Stromal cell of bone marrow (primary cell): Measurements from ENCODE around the gene SPSB4.

Experiments
- DNase-seq: peaks from one replicate; pipeline ENCODE4 v3.0.0-alpha.2; 2012; ENCODE audit warnings: low read depth

Gene SPSB4

DNA sequence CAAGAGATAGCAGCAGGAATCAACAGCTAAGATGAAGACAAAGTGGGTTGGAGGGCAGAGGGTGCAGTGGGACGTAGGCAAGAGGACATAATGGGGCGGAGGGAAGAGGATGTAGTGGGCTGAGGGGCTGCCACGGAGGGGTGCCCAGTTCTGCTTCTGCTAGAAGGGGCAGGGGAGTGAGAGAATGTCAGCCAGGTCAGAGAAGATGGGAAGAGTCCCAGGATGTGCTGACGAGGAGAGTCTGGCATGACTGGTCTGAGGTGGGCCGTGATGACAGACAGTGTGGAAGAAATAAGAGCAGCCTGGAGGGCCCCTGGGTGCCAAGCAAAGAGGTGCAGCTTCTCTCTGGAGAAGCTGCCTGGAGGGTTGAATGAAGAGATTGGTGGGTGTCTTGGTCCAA, 4.0 kb downstream of the SPSB4 start:
- DNase-seq, result no peak

DNA sequence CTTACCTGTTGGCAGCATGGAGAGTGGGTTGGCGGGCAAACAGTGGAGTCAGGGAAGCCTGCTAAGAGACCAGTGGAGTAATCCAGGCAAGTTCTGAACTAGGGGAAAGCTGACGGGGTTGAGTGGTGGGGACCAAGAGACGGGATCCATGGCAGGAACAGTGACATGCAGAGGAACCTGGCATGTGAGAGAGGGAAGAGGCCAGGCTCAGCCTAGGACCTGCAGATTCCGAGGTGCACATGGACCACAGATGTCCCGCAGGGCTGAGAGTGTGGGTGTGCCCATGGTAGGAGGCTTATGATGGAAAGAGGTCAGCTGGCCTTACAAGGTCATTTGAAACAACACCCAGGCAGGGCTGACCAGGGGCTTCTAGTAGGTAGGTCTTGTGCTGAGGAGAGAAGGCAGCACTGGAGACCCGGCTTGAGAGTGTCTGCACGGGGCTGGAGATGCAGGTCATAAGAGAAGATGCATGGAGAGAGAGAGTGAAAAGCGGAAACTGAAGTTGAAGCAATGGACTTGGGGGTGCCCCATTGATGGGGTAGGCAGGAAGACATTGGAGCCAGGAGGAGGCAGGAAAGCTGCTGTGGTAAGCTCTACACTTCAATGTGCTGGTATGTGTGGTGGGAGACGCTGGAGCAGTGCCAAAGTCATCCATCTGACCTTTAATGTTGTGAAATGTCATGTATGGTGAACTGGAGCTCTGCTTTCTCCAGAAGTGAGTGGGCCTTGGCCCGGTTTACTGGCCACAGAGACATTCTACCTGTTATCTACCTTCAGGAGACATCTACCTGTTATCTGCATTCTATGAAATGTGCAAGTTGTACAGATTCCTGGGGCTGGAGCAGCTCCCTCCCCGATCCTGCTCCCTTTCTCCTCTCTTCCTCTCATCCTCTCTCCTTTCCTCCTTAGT, 4.6 kb downstream of the SPSB4 start:
- no peak for DNase-seq

DNA sequence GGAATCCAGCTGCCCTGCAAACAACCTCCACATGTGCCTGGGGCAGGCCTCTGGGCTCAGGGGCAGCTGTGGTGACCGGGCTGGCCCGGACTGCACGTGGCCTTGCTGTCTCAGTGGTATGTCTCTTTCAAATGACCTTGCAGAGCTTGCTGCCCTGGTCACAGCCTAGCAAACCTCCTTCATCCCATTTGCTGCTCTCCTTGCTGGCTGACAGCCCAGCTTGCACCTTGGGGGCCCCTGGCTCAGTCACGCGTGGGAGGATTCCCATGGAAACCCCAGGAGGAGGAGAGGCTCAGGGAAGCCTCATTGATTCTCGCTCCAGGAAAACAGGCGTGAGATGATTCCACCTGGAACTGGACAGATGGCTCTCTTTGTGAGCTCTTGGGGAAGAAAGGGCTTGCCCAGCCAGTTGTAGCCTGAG, 5.6 kb downstream of the SPSB4 start:
- no peak for DNase-seq

- no peak for DNase-seq
Measured at GRCh38 chr3:141057436-141057835, 6.3 kb downstream of the SPSB4 start.

- no peak for DNase-seq
Measured at GRCh38 chr3:141057946-141058800, 7.0 kb downstream of the SPSB4 start.

DNA sequence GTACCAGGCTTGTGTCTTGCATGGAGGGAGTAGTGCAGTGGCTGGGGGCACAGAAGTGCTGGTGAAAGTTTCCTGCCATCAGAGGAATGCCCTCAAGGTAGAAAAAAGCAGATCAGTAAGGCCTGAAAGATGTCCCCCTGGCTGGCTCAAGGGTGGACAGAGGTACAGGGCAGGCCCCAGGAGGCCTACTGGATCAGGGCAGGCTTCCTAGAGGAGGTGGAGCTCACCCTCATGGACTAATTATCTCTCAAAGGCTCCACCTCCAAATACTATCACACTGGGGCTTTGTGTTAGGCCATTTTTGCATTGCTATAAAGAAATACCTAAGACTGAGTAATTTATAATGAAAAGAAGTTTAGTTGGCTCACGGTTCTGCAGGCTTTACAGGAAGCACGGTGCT, 7.8 kb downstream of the SPSB4 start:
- DNase-seq, result no peak

DNA sequence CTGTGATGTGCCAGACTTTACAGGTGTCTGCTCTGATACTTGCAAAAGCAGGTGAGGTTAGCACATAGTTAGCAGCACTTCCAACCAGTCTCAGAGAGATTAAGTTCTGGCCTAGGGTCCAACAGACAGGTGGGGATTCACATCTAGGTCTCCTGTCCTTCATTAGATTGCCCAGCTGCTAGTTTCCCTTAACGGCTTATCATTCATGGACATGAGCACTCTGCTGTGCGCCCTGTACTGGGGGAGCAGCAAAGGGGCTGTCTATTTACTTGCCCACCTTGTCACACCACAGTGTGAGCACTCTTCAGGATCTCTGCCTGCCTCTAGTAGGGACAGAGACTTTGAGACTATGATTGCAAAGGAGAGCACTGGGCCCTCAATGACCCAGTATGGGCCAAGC, 8.7 kb downstream of the SPSB4 start:
- DNase-seq, result no peak

DNA sequence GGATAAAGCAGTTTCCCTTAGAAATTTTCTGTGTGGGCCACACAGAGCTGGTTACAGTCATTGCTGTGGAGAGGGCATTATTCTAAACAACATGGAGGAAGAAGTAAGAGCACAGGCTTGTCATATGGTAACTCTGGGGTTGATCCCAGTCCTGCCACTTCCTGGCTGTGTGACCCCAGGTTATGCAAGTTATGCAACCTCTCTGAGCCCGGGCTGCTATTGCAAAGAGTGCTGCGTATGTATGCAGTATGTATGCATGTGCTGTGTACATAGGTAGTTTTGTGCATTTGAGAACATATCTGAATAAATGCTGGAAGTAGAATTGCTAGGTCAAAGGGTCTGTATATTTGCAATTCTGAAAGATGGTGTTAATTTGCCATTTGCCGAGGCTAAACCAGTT, 9.2 kb downstream of the SPSB4 start:
- no peak for DNase-seq

GRCh38 chr3:141063831-141064230, 12.7 kb downstream of the SPSB4 start:
- no peak for DNase-seq

- no peak for DNase-seq
Measured at GRCh38 chr3:141064255-141064926, 13.2 kb downstream of the SPSB4 start.

DNA sequence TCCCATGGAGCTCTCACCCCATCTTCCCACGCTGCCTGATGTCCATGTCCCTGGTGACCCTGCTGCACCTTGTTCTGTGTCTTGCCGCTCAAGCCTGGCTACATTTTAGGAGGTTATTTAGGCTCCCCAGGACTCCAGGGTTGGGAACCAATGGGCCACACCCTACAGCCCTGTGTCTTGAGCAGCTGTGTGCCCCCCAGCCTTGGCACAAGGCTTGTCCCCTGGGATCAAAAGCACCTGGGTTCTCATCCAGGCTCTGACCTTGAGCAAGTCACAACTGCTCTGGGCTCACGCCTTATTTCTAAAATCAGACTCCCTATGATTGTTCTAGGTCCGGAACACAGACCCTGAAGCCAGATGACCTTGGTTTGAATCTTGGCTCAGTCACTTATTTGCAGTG, 14.1 kb downstream of the SPSB4 start:
- no peak for DNase-seq

DNA sequence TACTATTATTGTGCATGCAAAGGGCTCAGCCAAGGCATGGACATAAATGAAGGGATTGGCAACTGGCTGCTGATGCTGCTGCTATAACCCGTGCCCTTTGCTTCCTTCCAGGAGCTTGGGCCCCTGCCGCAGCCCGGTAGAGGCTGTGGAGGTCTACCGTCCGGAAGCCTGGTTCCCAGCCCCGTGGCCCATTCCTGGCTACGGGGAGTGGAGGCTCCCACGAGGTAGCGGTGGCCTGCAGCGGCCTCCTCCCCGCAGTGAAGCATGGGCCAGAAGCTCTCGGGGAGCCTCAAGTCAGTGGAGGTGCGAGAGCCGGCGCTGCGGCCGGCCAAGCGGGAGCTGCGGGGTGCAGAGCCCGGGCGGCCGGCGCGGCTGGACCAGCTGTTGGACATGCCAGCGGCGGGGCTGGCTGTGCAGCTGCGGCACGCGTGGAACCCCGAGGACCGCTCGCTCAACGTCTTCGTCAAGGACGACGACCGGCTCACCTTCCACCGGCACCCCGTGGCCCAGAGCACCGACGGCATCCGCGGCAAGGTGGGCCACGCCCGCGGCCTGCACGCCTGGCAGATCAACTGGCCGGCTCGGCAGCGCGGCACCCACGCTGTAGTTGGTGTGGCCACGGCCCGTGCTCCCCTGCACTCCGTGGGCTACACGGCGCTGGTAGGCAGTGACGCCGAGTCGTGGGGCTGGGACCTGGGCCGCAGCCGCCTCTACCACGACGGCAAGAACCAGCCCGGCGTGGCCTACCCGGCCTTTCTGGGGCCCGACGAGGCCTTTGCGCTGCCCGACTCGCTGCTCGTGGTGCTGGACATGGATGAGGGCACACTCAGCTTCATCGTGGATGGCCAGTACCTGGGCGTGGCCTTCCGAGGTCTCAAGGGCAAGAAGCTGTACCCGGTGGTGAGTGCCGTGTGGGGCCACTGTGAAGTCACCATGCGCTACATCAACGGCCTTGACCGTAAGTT, 15.0 kb downstream of the SPSB4 start:
- no peak for DNase-seq

GRCh38 chr3:141067206-141067974, 16.2 kb downstream of the SPSB4 start:
- DNase-seq, result no peak

- DNase-seq, result no peak
Measured at GRCh38 chr3:141070229-141070628, 19.1 kb downstream of the SPSB4 start.

DNA sequence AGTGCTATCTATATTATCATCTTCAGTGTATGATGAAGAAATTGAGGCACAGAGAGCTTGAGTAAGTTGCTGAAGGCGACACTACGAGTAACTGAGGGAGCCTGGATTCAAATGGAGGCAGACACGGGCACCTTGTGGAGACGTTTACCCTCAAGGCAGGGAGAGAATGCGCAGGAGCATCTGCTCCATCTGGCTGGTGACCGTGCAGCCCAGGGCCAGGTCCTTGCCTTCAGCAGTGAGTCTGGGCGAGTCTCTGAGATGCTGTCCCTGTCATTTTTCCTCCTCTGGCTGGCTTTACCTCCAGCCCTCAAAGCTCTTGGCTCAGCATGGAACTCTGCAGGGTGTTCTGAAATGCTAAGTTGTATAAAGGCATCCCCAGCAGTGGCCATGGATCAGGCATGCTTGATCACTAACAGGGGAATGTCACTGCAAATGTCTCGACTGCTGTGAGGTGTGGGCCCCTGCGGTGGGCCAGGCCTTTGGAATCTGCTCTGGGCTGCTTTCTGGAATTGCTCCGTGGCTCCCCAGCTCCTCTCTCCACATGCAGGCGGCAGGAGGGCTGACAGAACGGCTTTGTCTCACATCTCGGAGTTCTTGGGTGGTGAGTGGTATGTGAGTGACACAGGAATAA, 19.7 kb downstream of the SPSB4 start:
- DNase-seq, result no peak

DNA sequence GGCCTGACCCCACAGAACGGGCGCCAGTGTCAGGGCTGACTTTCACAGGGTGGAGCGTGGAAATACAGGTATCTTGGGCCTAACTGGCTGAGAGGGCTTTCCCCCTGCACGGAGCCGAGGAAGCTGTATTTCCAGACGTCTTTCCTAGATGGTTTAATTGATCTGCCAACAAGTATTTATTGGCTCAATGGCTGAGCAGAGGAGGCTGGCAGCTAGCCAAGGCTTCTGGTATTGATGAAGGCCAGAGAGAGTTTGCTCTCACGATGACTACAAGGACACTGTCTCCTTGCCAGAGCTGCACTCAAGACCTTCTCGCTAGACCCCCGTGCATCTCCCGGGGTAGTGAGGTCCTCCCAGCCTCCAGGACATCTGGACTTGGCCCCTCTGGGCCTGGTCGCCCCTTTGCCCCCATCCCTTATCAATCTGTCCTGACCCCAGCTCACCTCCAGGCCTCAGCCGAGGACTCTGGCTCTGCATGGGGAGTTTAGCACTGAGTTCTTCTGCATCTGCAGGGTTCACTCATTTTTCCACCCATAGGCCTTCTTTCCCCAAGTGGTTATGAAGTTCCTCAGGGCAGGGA, 20.6 kb downstream of the SPSB4 start:
- no peak for DNase-seq

DNA sequence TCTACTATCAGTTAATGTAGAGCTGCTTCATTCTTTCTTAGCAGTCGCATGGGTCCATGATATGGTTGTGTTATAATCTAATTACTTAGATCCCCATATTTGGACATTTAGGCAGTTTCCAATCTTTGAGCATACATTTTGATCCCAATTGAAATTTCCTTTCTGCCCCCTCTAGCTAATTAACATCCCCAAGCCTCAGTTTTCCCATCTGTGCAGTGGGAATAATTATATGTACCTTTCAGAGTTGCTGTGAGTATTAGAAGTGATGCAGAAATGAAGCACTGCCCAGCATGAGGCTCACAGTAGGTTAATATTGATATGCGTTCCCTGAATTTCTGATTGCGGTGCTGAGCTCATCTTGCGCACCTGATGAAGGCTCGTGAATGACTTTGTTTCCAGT, 21.8 kb downstream of the SPSB4 start:
- DNase-seq, result no peak

DNA sequence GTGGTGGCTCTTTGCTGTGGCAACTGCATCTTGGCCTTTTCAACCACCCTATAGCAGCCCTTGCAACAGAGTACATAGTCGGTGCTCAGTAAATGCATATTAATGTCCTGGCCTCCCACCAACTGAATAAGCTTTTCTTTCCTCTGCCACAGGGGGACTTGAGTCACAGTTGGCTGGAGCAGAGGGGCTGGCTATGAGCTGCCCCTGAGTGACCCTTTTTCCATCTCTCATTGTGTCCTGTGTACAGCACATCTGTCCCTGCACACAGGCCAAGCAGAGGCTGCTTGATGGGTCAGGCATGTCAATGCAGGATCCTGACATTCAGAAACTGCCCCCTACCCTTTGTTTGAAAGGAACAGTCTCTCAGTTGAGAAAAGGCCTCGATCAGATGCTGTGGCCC, 22.4 kb downstream of the SPSB4 start:
- no peak for DNase-seq

DNA sequence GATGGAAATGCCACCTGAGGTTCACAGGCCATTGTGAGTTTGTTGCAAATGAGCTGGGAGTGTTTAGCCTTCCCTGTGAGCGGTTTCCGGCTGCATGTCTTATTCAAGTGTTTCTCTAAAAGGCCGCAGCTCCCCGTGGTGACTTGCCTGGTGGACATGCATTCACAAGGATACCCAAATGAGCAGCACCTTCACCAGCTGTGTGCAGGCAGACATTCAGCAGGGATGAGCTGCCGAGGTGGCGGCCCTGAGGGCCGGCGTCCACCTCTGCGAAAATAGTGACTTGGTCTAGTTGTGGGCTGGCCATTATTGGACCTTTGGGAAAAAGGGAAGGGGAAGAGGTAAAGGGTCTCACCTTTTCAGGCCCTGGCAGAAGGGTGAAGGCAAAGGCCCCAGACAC, 23.4 kb downstream of the SPSB4 start:
- DNase-seq, result no peak
